Esophagus muscularis mucosa (tissue), 3 donors: ENCODE measurements around the gene DIAPH3.

Experiments
- CTCF ChIP-seq, 3 experiments: fragments of 200-600 bp in 2 of 3; fragments of 450-650 bp in 1 of 3; sonication (generic) in 2 of 3; IDR thresholded peaks; one replicate each; pipeline ENCODE4 v1.5.1; 2017 to 2019; ENCODE audit warnings: antibody characterized with exemption in 3 of 3, mild to moderate bottlenecking in 2 of 3, moderate library complexity in 1 of 3
- POLR2A ChIP-seq: fragments of 450-650 bp; IDR thresholded peaks from one replicate; pipeline ENCODE4 v1.6.1; 2017; ENCODE audit warnings: antibody characterized with exemption, moderate library complexity, mild to moderate bottlenecking, low read depth

DNA sequence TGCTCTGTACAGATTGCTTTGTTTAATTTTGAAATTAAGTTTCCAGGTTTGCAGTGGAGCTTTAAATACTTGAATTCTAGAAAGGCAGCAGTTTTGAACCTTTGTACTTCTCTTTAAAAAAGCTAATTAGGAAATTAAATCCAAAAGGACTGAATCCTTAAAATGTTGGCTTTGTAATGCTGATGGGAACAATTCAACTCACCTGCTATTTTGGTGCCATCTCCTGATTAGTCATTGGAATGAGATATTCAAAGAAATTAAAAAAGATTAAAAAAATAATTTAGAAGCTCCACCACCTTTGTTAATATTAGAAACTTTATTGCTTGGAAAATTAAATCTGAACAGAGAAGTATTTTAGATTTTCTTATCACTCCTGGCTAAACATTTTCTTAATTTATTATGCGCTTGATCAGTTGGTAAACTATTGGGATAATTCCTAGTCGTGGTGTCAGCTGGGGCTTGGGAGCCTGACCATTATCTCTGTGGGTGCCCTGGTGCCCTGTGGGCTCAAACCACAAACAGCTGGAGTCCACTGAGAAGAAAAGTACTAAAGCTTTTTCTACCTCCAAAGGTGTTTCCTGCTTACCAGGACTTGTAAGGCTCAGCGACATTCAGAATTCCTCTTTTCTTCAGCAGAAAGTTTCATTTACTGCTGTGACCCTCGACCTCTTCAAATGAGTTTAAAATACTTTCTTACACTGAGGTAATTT is 540.4 kb downstream of the DIAPH3 start:
- TF ChIP-seq CTCF (IDR thresholded peaks at IDR 0.05) (no peak), POLR2A (no peak)
